ENCODE results near the gene KCP.

KCP gene

GRCh38 chr7:128904381-128905197 is 5.9 kb downstream of the KCP start:
- DNase-seq, result peak; percentile 76 to 83

- DNase-seq, result no peak
Observed at GRCh38 chr7:128903621-128904361, 6.7 kb downstream of the KCP start.

GRCh38 chr7:128902761-128903585 is 7.5 kb downstream of the KCP start:
- no peak for DNase-seq

- no peak for DNase-seq
Observed at GRCh38 chr7:128900237-128900636, 10.3 kb downstream of the KCP start.

- DNase-seq, result no peak
Observed at GRCh38 chr7:128899392-128899791, 11.1 kb downstream of the KCP start.

- no peak for DNase-seq
Observed at GRCh38 chr7:128895320-128895719, 15.2 kb downstream of the KCP start.

GRCh38 chr7:128894101-128894440 is 16.4 kb downstream of the KCP start:
- no peak for DNase-seq

GRCh38 chr7:128893251-128894100 is 17.0 kb downstream of the KCP start:
- no peak for DNase-seq

GRCh38 chr7:128892521-128893250 is 17.8 kb downstream of the KCP start:
- no peak for DNase-seq

GRCh38 chr7:128891942-128892269 is 18.6 kb downstream of the KCP start:
- DNase-seq, result no peak

GRCh38 chr7:128891110-128891941 is 19.2 kb downstream of the KCP start:
- DNase-seq, result no peak

- no peak for DNase-seq
Observed at GRCh38 chr7:128890306-128891109, 20.0 kb downstream of the KCP start.

- DNase-seq, result no peak
Observed at GRCh38 chr7:128889121-128889520, 21.4 kb downstream of the KCP start.

GRCh38 chr7:128888756-128889095 is 21.8 kb downstream of the KCP start:
- DNase-seq, result no peak

- no peak for DNase-seq
Observed at GRCh38 chr7:128888039-128888755, 22.3 kb downstream of the KCP start.

- DNase-seq, result no peak
Observed at GRCh38 chr7:128887169-128888038, 23.1 kb downstream of the KCP start.

- no peak for DNase-seq
Observed at GRCh38 chr7:128886391-128887168, 23.9 kb downstream of the KCP start.

All from Kasumi-1 (cell line).